GM12891 (cell line): ENCODE data around the gene KLHL36.

Source experiments
- POLR2A ChIP-seq: IDR thresholded peaks from 2 replicates; pipeline ENCODE4 v1.6.1; 2011; ENCODE audit warnings: low read depth, low read length, control low read depth
- POLR2AphosphoS5 ChIP-seq: IDR thresholded peaks from 2 replicates; pipeline ENCODE4 v1.6.1; 2011; ENCODE audit warnings: low read depth, low read length, control low read depth
- POU2F2 ChIP-seq: IDR thresholded peaks from 2 replicates; pipeline ENCODE4 v1.6.1; 2011; ENCODE audit warnings: low read depth, mild to moderate bottlenecking, control low read depth, low read length, moderate library complexity
- SPI1 ChIP-seq: IDR thresholded peaks from 2 replicates; pipeline ENCODE4 v1.6.1; 2011; ENCODE audit warnings: low read depth, low read length, control low read depth
- TAF1 ChIP-seq: IDR thresholded peaks from 2 replicates; pipeline ENCODE4 v1.6.1; 2011; ENCODE audit warnings: low read depth, low read length, control low read depth

DNA sequence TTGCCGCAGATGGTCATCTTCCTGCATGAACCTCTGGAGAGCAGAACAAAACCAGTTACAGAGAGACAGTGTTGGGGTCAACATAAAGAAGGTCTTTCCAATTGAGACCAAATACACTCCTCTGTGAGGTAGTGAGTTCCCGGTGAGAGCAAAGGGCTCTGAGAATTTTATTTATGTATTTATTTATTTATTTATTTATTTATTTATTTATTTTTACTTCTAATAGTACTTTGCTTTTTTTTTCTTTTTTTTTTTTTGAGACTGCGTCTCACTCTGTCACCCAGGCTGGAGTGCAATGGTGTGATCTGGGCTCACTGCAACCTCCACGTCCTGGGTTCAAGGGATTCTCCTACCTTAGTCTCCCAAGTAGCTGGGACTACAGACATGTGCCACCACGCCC is 18.3 kb upstream of the KLHL36 start:
- TF ChIP-seq POLR2A: no peak
- no peak for TF ChIP-seq SPI1
- TF ChIP-seq POLR2AphosphoS5: no peak
- TF ChIP-seq TAF1: no peak
- no peak for TF ChIP-seq POU2F2
